Testis (tissue), 2 donors: ENCODE measurements around the gene ASB13.

Source experiments
- CTCF ChIP-seq, 3 experiments: fragments of 450-650 bp in 2 of 3; fragments of 200-600 bp in 1 of 3; sonication (generic) in 1 of 3; IDR thresholded peaks; one replicate each; pipeline ENCODE4 v1.5.1; 2016 to 2019; ENCODE audit warnings: antibody characterized with exemption in 3 of 3, mild to moderate bottlenecking in 2 of 3, moderate library complexity in 1 of 3
- POLR2A ChIP-seq: fragments of 450-650 bp; IDR thresholded peaks from one replicate; pipeline ENCODE4 v1.6.1; 2017; ENCODE audit warnings: antibody characterized with exemption, mild to moderate bottlenecking, moderate library complexity

DNA sequence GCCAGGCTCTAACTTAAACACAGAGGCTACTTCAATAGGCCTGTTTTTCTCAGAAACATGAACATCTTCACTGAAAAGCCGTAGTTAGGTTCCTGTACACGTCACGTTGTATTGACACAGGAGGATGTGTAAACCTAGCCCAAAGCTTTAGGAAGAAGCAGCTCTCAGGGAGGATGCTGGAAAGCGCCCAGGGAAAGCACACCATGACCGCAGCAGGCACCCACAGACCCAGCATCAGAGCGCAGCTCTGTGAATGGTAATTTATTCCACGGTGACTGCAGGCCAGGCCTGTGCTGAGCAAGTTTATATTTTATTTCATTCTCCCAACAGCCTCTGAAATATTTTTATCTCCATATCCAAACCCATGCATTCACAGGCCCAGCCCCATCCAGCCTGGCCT, 51.1 kb downstream of the ASB13 start:
- TF ChIP-seq CTCF (IDR thresholded peaks at IDR 0.05) = no peak
- no peak for TF ChIP-seq POLR2A
